Fibroblast of lung (primary cell): Measurements from ENCODE around the gene GPR141.

Experiments
- CTCF ChIP-seq, 2 donors: IDR thresholded peaks in 1 of 2; conservative IDR thresholded peaks in 1 of 2; 1 replicate in 1 of 2; 2 replicates in 1 of 2; pipeline ENCODE4 v1.5.1; 2011 to 2012; ENCODE audit warnings: low read length in 2 of 2, control low read depth in 1 of 2, inconsistent platforms in 1 of 2, low read depth in 1 of 2, mild to moderate bottlenecking in 1 of 2
- EZH2 ChIP-seq: IDR thresholded peaks from 2 replicates; pipeline ENCODE4 v1.5.1; 2012; ENCODE audit warnings: low read length, control low read depth, mild to moderate bottlenecking; ENCODE audit errors: missing control alignments

GRCh38 chr7:37765421-37765829, 81.9 kb downstream of the GPR141 start:
- TF ChIP-seq EZH2 = no peak
- no peak for TF ChIP-seq CTCF (conservative IDR thresholded peaks at IDR 0.05 in 1 of 2, IDR thresholded peaks at IDR 0.05 in 1 of 2; ENCODE audit: low read depth in 1 of 2, low read length in 2 of 2)
